GM21423 (cell line): ENCODE data around the gene BEAN1.
"Not testable (repeated sequence)": the region's sequence is repeated elsewhere in the genome, so short reads cannot be mapped to it uniquely, and the experiment has no call there.

ENCODE experiments used
- ATAC-seq: cut with Tn5 transposase; IDR thresholded peaks from one replicate; pipeline ENCODE4 v1.9.1; 2021; ENCODE audit warnings: mild to moderate bottlenecking, moderate library complexity; ENCODE audit not compliant: unreplicated experiment

The BEAN1 gene

DNA sequence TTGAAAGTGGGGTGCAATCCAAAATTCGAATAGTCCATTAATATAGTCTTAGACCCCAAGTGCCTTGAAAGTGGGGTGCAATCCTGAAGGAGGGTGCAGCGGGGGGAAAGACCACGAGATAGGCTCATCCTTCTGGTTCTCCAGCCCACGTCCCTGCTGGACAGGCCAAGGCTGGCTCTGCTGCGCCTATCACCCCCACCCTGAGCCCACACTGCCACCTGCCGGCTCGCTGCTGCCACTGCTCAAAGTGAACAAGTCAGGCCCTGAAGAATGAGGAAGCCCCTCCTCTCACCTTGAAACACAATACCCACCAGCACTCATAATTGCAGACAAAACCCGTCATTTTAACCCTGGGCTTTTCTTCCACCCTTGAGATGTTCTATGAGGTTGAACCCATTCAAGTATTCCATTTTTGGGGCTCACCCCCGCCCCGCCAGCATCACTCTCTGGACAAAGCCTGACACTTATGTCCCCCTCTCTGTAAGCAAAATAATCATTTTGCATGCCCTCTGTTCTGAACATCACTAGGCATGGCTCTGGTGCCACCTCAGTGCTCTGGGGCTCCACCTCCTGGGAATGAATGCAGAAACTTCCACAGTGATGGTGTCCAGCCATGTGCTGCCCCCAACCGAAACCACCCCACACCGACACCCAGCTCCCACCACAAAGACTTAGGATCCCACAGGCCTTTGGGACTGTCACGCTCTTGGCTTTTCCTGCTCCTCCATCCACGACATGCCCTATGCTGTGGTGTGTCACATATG is 56.8 kb downstream of the BEAN1 start:
- no peak for ATAC-seq

DNA sequence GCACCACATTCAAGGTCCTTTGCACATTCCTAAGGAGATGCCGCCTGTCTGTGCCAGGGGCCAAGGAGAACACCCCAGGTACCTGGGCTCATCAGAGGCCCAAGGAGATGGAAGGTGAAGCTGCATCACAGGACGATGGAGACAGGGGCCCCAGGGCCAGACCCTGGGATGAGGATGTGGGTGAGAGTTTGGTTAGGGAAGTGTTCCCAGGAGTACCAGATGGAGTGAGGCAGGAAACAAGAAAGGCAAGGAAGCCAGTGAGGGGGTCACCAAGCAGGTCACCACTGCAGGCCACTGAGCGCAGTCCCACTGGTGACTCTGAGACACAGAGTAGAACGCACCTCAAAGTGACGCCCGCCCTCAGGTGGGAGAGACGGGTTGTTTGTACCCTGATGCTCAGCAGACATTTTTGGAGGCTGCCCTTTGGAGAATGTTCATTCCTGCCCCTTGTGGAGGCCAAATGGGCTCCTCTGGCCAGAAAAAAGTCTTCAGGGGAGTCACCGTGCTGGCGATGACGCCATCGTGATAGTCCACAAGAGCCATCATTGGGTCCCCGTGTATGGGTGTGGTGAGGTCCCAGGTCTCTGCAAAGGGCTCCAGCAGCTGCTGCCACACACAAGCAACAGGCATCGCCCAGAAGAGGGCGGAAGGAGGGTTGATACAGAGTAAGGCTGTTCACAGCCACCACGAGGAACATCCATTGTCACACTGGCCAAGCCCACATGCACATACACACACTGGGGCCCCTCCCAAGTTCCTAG is 57.5 kb downstream of the BEAN1 start:
- ATAC-seq: no peak

DNA sequence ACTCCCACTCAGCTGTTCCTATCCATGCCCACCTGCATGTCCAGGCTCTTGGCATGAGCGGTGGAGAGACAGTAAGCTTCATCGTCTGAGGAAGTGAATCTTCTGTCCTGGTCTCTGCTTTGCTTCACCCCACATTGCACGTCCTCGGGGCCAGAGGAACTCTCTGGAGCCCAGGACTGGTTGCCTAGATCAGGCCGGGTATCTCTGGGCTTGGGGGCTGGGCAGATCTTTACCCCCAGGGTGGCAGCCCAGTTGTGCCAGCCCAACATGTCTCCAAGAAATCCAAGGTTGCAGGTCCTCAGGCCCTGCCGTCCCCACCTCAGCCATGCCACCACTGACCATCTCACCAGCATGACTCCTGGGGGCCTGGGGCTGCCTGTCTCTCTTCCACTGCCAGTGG is 58.3 kb downstream of the BEAN1 start:
- ATAC-seq: no peak

DNA sequence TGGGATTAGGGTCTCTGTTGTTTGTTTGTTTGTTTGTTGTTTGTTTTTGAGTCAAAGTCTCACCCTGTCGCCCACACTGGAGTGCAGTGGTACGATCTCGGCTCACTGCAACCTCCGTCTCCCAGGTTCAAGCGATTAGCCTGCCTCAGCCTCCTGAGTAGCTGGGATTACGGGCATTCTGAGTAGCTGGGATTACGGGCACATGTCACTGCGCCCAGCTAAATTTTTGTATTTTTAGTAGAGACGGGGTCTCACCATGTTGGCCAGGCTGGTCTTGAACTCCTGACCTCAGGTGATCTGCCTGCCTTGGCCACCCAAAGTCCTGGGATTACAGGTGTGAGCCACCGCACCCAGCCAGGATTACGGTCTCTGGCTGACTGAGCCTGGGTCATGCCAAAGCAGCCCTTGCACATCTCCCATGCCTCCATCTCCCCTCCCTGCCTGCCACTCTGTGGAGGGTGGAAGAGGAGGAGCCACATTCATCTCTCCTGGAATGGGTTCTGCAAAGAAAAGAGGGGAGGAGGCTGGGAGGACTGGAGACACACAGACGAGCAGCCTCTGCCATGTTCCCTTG is 59.2 kb downstream of the BEAN1 start:
- no peak for ATAC-seq

DNA sequence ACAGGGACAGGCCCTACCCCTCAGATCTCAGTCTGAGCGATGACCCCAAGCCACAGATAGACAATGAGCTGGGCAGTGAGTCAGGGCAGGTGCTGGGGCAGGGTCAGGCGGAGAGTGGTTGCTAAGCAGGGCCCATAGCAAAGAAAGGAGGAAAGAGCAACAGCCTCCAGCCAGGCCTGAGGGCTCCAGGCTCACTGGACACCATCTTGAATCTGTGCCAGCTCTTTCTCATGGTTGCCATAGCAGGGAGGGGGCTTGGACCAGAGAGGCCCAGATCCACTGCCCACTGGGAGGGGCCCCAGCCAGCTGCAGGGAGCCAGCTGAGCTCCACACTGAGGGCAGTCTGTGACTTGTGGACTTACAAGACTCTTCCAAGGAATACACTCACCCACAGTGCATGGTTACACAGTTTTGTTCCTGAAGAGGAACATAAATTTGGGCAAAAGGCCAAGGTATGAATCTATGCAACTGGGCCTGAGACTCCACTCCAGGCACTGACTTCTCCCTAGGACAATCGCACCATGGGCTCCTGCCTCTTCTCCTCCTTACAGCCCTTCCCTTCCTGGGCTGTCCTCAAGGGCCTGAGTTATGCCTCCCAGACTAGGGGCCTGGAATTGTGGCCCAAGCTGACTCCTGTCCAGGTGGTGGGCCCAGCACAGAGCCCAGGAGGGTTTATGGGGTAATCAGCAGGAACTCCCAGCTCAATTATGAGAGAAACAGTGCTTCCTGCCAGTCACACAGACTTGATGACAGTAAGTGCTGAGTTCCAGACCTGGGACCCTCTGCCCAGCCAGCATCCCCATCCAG is 59.9 kb downstream of the BEAN1 start:
- no peak for ATAC-seq

DNA sequence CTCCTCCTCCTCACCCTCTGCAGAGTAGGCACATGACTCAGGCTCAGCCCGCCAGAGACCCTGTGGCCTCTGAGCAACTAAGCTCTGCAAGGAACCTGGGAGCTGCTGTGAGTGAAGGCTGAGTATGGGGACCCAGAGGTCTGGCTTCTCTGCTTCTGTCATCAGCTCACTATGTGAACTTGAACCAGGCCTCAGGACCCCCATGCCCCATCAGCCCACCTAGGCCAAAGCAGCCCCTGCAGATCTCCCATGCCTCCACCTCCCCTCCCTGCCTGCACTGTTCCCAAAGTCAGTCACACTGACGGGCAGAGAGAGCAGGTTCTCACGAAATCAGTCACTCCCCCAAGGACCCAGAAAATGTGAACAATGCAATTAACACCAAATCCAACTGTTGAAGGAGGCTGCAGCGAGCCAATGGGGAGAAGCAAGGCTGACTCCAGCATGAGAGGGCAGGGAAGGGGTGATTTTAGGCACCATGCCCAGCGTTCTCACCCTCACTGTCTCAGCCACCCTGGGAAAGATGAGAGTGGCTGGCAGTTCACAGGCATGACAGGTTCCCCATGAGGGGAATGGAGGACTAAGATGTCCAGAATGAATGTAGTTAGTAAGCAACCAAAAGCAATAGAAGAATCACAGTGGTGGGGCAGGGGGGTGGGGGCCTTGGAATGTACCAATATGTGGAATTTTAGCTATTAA is 60.6 kb downstream of the BEAN1 start:
- ATAC-seq: no peak

DNA sequence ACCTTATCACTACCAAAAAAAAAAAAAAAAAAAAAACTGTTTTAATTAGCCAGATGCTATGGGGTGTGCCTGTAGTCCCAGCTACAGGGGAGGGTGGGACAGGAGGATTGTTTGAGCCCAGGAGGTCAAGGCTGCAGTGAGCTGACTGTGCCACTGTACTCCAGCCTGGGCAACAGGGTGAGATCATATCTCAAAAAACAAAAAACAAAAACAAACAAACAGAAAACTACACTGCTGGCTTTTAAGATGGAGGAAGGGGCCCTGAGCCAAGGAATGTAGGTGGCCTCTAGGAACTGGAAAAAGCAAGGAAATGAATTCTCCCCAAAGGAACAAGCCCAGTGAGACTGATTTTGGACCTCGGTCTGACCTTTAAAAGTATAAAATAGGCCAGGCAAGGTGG is 61.4 kb downstream of the BEAN1 start:
- no peak for ATAC-seq

DNA sequence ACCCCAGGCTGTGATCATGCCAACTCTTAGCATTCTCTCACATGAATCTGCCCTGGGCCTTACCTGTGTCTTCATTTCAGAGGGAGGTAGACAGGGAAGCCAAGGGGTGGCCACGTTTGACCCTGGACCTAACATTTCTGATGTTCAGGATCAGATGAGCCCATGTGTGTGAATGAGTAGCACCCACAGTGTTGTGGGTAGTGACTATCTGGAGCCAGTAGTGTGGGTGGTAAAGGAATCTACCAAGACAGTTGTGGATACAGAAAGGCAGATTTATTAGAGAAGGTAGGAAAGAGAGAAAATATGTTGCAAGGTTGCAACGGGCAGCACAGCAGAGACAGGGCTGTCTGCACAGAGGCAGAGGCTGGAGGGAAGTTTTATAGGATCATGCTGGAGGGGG is 62.3 kb downstream of the BEAN1 start:
- no peak for ATAC-seq

DNA sequence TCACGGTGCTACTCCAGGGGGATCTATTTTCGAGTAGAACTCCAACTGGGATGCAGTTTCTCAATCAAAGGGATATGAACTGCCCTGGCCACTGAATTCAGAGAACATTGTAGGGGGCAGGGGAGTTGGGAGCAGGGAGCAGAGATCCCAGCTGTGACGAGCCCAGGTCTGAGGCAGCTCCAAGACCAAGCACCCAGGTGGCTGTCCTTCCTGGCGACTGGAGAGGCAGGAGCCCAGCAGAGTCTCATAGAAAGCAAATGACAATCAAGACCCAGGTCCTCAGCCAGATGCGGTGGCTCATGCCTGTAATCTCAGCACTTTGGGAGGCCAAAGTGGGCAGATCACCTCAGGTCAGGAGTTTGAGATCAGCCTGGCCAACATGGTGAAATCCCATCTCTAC is 62.7 kb downstream of the BEAN1 start:
- no peak for ATAC-seq

DNA sequence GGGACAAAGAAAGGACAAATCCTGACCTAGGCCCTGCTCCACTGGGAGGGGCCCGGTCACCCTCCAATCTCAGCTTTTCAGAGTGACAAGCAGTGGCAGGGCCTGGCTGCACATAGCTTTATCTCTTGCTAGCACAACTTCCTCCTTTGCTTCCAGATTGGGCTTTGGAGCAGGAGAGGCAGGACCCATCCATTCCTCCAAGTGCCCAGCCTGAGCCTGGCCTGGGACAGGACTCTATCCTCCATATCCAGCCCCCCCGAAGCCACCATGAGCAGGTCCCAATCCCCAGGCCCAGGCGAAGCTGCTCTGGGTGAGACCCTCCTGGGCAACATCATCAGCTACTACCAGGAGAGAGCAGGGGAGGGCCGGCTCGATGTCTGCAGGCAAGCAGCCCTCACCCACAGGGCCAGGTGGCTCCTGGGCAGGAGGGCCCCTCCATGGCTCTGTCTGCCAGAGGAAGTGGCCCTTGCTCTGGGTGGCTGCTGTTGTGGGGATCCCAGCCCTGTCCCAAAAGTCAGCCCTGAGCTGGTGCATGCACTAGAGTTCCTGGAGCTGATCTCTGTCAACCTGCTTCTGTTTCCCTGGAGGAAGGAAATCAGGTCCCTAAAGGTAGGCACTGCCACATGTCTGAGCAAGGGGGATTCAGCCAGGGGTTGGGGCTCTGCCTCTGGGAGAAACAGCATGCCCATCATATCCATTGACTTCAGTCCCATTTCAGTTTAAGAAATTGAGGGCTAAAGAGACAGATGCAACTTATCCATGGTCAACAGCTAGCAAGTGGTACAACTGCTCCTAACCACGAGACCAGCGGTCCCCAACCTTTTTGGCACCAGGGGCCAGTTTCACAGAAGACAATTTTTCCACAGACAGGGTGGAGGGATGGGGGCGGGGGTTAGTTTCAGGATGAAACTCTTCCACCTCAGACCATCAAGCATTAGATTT is 64.0 kb downstream of the BEAN1 start:
- no peak for ATAC-seq

DNA sequence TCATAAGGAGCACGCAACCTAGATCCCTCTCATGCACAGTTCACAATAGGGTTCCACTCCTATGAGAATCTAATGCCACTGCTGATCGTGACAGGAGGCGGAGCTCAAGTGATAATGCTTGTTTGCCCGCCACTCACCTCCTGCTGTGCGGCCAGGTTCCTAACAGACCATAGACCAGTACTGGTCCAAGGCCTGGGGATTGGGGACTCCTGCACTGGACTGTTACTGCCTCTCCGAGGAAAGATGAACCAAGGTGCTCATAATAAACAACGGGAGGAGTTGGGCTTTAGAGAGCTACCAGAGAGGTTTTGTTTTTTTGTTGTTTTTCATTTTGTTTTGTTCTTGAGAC is 64.6 kb downstream of the BEAN1 start:
- no peak for ATAC-seq

DNA sequence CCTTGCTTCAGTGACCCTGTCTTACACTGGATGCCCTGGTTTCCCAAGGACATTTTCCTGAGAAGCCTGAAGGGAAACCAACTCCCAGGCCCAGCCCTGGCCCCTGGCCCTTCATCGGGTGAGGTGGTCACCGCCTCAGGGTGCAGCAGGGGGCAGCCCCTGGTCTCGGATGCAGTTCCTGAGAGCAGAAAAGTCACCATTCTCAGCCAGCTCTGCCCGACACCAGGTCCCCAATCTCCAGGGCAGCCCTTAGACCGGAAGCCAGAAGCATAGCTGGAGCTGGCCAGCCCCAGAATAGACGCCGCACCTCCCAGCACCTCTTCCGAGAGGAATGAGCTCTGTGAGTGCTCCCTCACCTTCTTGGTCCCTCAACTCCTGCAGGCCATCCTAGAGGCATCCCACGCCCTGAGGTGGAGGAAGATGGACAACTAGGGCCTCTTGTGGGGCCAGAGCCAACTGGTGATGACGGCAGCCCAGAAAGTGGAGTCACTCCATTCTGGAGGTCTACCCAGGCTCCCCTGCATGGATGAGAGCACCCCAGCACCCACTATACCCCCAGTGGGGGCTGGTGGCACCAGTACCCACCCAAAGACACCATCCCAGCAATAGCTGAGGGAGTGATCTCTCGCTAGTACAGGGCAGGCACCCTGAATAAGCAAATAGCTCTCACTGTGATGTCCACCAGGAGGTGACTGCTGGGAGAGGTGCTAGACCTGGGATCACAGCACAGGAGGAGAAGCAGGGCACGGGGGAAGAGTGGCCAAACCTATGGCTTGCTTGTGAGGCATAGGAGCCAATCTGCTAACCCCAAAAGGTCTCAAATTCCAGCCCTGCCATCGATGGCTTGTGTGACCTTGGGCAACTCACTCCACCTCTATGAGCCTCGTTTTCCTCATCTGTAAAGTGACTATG is 66.7 kb downstream of the BEAN1 start:
- ATAC-seq: no peak

DNA sequence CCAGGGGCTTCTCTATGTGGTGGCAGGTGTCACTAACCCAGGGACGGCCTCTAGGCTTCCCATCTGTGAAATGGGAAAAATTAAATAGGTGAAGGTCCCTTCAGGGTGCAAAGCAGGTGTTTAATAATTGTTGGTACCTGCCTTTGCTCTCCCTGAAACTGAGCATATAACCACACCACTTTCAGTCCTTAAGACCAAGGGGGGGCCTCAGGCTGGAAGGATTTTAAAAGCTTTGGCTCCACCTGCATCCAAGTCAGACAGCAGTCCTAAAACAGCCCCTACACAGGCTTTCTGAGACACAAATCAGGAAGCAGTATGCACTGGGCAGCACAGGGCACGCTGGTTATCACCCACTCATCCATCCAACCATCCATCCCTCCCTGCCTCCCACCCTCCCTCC is 67.8 kb downstream of the BEAN1 start:
- no peak for ATAC-seq

DNA sequence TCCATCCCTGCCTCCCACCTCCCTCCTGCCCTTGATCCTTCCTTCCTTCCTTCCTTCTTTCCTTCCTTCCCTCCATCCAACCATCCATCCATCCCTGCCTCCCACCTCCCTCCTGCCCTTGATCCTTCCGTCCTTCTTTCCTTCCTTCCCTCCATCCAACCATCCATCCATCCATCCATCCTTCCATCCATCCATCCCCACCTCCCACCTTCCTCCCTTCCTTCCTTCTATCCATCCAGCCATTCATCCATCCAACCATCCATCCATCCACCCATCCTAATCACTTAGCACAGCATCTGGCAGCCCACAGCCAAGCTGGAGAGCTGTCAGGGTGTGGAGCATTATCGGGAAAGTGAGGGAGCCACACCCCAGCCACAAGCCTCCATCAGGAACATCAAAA is 68.3 kb downstream of the BEAN1 start:
- no peak for ATAC-seq

DNA sequence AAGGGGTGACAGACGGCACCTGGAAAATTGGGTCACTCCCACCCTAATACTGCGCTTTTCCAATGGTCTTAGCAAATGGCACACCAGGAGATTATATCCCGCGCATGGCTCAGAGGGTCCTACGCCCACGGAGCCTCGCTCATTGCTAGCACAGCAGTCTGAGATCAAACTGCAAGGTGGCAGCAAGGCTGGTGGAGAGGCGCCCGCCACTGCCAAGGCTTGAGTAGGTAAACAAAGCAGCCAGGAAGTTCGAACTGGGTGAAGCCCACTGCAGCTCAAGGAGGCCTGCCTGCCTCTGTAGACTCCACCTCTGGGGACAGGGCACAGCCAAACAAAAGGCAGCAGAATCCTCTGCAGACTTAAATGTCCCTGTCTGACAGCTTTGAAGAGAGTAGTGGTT is 69.1 kb downstream of the BEAN1 start:
- ATAC-seq: not testable (repeated sequence)

DNA sequence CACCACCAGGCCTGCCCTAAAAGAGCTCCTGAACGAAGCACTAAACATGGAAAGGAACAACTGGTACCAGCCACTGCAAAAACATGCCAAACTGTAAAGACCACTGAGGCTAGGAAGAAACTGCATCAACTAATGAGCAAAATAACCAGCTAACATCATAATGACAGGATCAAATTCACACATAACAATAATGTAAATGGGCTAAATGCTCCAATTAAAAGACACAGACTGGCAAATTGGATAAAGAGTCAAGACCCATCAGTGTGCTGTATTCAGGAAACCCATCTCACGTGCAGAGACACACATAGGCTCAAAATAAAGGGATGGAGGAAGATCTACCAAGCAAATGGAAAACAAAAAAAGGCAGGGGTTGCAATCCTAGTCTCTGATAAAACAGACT is 70.8 kb downstream of the BEAN1 start:
- not testable (repeated sequence) for ATAC-seq

DNA sequence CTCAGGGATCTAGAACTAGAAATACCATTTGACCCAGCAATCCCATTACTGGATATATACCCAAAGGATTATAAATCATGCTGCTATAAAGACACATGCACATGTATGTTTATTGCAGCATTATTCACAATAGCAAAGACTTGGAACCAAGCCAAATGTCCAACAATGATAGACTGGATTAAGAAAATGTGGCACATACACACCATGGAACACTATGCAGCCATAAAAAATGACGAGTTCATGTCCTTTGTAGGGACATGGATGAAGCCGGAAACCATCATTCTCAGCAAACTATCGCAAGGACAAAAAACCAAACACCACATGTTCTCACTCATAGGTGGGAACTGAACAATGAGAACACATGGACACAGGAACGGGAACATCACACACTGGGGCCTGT is 74.5 kb downstream of the BEAN1 start:
- ATAC-seq: not testable (repeated sequence)

DNA sequence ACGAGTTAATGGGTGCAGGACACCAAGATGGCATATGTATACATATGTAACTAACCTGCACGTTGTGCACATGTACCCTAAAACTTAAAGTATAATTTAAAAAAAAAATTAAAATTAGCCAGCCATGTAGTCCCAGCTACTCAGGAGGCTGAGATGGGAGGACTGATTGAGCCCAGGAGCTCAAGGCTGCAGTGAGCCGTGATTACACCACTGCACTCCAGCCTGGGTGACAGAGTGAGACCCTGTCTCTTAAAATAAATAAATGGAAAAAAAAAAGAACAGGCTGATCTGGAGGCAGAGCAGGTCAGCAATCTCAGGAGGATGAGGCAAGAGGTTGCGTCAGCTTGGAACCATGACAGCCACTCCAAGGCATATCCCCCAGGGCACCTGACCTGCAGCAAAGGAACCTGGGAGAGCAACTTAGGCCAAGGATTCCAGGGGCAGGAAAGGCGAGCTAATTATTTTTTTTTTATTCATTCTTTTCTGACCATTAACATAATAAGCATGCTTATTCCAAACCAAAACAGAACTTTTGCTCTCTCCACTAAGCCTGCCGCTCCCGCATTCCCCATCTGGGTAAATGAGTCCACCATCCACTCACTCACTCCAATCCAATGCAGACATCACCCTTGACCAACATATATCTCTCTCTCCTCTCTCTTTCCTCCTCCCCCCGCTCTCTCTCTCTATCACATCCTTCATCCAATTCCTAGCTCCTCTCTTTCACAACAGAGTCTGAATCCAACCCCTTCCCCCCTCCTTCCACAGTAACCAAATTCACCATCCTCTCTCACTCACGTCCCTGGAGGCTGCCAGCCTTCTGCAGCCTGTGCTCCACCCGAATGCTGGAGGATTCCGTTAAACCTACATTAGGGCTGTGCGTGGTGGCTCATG is 75.2 kb downstream of the BEAN1 start:
- ATAC-seq: no peak
